ENCODE data around the gene GRM4.

DNA sequence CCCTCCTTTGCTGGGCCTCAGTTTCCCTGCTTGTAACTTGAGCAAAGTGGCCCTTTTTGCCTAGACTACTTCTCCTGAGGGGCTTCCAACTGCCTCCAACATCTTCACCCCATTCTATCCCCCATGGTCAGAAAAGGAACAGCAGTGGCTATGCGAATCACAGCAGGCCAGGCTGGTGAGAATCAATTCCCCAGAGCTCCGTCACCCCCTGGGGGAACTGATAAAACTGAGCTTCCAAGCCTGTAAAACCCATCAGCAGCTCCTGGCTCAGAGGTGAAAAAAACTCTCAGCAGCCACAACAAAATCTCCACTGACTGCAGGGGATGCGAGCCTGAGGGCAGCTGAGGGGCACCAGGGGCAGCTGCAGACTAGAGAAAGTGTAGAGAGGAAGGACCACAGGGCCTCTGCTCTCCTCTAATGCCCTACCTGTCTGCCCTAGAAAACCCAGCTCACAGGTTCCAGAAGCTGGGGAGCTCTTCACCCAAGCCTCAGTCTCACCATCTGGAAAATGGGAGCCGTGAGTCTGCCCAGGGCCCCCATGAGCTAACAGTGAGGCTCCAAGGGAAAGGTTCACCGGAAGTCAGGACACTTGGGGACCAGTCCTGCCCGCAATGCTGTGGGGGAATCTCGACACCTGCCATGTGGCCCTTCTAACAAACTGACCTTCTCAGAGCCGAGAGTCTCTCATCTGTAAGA is 120.6 kb downstream of the GRM4 start:
- TF ChIP-seq EZH2 (IDR thresholded peaks at IDR 0.05; ENCODE audit: borderline replicate concordance, low read depth, low read length, poor library complexity, severe bottlenecking) (no peak), CTCF (conservative IDR thresholded peaks at IDR 0.05; ENCODE audit: low read depth, low read length) (no peak)
